HL-60 (cell line): ENCODE data around the gene LUC7L.

Source experiments
- GABPA ChIP-seq: IDR thresholded peaks from 2 replicates; pipeline ENCODE4 v1.6.1; 2012; ENCODE audit warnings: low read depth
- POLR2AphosphoS5 ChIP-seq: IDR thresholded peaks from 2 replicates; pipeline ENCODE4 v1.6.1; 2012; ENCODE audit warnings: low read depth
- SPI1 ChIP-seq: IDR thresholded peaks from 2 replicates; pipeline ENCODE4 v1.6.1; 2012; ENCODE audit warnings: low read depth, mild to moderate bottlenecking, borderline replicate concordance
- TF ChIP-seq, protein P1 (sequence below): IDR thresholded peaks from one replicate; pipeline ENCODE4 v1.5.1; 2011; ENCODE audit warnings: low read length, control low read depth, inconsistent platforms; ENCODE audit not compliant: insufficient read depth
- TF ChIP-seq, protein P2 (sequence below): IDR thresholded peaks from 2 replicates; pipeline ENCODE4 v1.6.1; 2012; ENCODE audit warnings: low read depth; ENCODE audit not compliant: insufficient replicate concordance

GRCh38 chr16:188674-189073 lies 40.6 kb downstream of the LUC7L start:
- TF ChIP-seq, protein P1, sequence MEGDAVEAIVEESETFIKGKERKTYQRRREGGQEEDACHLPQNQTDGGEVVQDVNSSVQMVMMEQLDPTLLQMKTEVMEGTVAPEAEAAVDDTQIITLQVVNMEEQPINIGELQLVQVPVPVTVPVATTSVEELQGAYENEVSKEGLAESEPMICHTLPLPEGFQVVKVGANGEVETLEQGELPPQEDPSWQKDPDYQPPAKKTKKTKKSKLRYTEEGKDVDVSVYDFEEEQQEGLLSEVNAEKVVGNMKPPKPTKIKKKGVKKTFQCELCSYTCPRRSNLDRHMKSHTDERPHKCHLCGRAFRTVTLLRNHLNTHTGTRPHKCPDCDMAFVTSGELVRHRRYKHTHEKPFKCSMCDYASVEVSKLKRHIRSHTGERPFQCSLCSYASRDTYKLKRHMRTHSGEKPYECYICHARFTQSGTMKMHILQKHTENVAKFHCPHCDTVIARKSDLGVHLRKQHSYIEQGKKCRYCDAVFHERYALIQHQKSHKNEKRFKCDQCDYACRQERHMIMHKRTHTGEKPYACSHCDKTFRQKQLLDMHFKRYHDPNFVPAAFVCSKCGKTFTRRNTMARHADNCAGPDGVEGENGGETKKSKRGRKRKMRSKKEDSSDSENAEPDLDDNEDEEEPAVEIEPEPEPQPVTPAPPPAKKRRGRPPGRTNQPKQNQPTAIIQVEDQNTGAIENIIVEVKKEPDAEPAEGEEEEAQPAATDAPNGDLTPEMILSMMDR: no peak
- TF ChIP-seq SPI1: no peak
- TF ChIP-seq POLR2AphosphoS5: no peak
- no peak for TF ChIP-seq GABPA
- TF ChIP-seq, protein P2, sequence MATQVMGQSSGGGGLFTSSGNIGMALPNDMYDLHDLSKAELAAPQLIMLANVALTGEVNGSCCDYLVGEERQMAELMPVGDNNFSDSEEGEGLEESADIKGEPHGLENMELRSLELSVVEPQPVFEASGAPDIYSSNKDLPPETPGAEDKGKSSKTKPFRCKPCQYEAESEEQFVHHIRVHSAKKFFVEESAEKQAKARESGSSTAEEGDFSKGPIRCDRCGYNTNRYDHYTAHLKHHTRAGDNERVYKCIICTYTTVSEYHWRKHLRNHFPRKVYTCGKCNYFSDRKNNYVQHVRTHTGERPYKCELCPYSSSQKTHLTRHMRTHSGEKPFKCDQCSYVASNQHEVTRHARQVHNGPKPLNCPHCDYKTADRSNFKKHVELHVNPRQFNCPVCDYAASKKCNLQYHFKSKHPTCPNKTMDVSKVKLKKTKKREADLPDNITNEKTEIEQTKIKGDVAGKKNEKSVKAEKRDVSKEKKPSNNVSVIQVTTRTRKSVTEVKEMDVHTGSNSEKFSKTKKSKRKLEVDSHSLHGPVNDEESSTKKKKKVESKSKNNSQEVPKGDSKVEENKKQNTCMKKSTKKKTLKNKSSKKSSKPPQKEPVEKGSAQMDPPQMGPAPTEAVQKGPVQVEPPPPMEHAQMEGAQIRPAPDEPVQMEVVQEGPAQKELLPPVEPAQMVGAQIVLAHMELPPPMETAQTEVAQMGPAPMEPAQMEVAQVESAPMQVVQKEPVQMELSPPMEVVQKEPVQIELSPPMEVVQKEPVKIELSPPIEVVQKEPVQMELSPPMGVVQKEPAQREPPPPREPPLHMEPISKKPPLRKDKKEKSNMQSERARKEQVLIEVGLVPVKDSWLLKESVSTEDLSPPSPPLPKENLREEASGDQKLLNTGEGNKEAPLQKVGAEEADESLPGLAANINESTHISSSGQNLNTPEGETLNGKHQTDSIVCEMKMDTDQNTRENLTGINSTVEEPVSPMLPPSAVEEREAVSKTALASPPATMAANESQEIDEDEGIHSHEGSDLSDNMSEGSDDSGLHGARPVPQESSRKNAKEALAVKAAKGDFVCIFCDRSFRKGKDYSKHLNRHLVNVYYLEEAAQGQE: no peak
